Gastrocnemius medialis (tissue), 4 donors: ENCODE measurements around the gene RNF227.

ENCODE experiments used
- CTCF ChIP-seq, 5 experiments: fragments of 450-650 bp in 3 of 5; fragments of 200-600 bp in 2 of 5; sonication (generic) in 2 of 5; IDR thresholded peaks in 4 of 5; conservative IDR thresholded peaks in 1 of 5; 1 replicate in 4 of 5; 2 replicates in 1 of 5; pipeline ENCODE4 v1.5.1; 2016 to 2019; ENCODE audit warnings: antibody characterized with exemption in 5 of 5, mild to moderate bottlenecking in 3 of 5, moderate library complexity in 3 of 5
- POLR2A ChIP-seq, 2 donors: fragments of 450-650 bp; IDR thresholded peaks; one replicate each; pipeline ENCODE4 v1.6.1; 2017; ENCODE audit warnings: antibody characterized with exemption in 2 of 2, mild to moderate bottlenecking in 2 of 2, moderate library complexity in 2 of 2

DNA sequence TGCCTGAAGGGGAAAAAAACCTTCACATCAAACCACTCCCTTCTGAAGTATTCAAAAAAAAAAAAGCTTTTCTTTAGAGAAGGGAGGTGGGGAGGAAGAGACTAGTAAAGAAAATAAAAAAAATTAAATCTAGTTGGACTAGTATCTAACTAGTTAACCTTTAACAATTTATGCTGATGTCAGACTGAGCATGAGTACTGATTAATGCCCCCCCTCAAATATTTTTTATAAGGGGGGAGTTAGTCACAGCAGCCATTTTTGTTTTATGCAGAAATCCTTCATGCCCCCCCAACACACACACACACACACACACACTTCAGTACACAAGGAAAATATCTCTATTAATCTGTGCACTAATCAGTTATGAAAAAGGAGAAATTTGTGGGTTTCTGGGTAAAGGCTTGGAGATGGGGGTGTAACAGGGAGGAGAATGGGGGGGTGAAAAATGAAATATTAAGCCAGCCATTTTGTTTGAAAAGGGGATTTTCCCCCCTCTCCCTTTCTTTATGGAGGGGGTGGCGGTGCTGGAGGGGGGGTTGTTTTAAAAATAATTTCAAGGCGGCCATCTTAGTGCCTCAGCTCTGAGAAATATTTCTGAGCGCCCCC, 32.2 kb downstream of the RNF227 start:
- TF ChIP-seq POLR2A (IDR thresholded peaks at IDR 0.05) (no peak), CTCF (IDR thresholded peaks at IDR 0.05 in 4 of 5, conservative IDR thresholded peaks at IDR 0.05 in 1 of 5) (no peak)
